ENCODE results near the gene TLNRD1.

TLNRD1 gene

DNA sequence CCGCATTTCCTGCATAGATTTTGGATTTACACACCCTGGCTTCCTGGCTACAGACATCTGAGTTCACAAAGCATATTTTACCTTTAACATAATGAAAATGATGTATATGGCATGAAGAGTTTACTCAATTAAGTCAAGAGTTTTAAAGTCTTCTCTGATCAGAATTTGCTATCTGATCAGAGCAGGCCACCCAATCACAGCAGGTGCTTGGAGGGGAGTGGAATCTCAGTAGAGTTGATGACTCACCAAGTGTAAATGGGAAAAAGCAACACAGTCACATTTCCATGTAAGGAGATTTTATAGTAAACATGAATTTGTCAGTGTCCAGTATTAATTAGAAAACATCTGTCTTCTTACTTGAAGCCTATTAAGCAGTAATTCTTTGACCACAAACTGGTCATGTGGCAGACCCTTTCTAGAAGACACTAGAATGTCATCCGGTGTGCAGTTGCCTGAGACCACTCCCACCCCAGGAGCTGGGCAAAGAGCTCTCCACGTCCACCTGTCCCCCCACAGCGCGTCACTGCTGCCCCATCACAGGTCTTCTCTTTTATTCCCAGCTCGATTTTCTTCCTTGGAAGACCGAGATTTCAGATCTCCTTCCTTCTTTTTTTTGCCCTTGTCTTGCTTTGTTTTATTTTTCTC is 21.9 kb upstream of the TLNRD1 start:
- no peak for DNase-seq (ENCODE audit: low read depth)

DNA sequence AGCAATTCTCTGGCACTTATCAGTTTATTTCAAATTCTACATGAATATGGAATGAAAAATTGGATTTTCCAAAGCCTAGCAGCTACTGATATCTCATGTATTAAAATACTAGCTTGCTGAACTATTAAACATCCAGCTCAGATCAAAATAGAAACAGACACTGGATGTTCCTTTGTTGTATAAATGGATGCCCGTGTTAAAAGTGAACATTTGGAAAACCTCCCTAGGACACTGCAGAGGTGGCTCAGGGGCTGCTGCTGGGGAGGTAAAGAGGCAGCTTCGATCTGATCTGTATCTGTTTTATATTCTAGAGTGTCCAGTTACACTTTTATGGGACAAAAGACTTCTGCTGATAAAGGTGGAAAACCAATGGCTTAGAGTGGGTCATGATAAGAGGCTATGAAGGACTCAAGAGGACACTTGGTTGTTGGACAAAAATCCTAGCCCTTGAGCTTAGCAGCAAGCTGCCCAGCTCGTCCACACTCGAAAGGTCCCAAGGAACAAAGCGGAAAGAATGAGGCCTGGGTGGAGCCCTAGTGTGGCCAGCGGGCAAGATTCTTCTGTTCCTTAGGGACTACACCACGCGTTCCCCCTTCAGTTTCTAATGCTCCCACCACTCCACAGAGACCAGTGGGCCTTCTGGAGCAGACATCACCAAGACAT is 21.1 kb upstream of the TLNRD1 start:
- no peak for DNase-seq (ENCODE audit: low read depth)

- no peak for DNase-seq (ENCODE audit: low read depth)
Measured at GRCh38 chr15:80982205-80982604, 18.5 kb upstream of the TLNRD1 start.

DNA sequence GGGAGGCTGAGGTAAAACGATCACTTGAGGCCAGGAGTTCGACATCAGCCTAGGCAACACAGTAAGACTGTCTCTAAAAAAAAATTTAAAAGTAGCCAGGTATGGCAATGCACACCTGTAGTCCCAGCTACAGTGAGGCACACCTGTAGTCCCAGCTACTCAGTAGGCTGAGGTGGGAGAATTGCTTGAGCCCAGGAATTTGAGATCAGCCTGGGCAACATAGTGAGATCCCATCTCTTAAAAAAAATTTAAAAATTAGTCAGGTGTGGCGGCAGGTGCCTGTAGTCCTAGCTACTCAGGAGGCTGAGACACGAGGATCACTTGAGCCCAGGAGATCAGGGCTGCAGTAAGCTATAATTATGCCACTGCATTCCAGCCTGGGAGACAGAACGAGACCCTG is 17.9 kb upstream of the TLNRD1 start:
- DNase-seq (ENCODE audit: low read depth) = no peak

DNA sequence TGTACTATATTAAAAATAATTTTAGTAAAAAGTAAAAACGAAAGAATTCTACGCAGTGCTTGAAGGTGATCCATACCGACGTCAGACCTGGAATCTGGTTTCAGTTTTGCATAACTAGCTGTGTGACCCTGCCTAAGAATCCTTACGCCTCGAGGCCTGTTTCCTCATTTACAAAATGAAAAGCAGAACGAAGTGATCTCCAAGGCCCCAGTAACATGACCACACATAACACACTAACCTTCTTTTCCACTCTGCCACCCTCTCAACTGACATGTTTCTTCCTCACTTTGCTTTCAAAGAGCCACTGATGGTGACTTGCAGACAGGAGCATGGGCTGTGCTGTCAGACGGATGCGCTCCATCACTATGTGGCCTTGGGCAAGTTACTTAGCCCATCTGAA is 15.9 kb upstream of the TLNRD1 start:
- DNase-seq (ENCODE audit: low read depth) = no peak

GRCh38 chr15:80985981-80986380 is 14.7 kb upstream of the TLNRD1 start:
- no peak for DNase-seq (ENCODE audit: low read depth)

GRCh38 chr15:80986487-80986886 is 14.2 kb upstream of the TLNRD1 start:
- DNase-seq (ENCODE audit: low read depth) = no peak

GRCh38 chr15:80988148-80988796 is 12.5 kb upstream of the TLNRD1 start:
- DNase-seq (ENCODE audit: low read depth) = no peak

DNA sequence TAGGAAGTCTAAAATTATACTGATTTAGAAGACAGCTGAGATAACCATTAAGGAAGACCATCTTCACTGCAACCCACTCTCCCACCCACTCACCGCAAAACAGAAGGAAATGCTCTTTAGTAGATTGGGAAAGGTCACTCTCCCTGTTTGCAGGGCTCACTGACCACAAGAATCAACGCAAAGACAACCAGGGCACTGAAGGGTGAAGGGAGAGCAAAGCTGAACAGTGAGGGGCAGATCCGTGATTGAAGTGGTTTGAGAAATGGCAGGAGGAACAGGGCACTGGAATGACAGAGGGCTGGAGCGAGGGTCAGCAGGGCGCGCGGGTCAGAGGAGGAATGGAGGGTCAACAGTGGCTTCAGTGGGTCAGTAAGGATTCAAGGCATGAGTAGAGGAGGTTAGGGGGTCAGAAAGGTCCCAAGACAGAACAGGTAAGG is 11.6 kb upstream of the TLNRD1 start:
- DNase-seq (ENCODE audit: low read depth) = no peak

GRCh38 chr15:80989518-80990478 is 10.9 kb upstream of the TLNRD1 start, which contains the start of gene MESD:
TSS of gene MESD (minus strand) at chr15:80989819. CDS start at chr15:80989791, 28 bp downstream.
- peak; percentile 98 for DNase-seq (ENCODE audit: low read depth)

DNA sequence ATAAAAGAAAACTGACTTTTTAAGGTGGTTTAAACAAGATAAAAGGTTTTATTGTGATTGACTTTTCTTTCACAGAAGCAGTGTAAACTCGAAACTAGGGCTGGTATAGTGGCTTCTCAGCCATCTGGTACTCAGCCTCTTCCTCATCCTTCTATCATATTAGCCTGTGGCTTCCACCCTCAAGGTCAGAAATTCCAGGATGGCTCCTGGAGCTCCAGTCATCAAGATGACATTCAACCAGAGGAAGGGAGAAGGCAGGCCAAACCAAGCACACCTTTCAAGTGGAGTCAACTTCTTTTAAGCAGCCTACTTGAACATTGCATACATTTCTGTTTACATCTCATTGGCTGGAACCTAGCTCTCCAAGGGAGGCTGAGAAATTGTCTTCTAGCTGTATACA is 9.8 kb upstream of the TLNRD1 start:
- no peak for DNase-seq (ENCODE audit: low read depth)

GRCh38 chr15:80991421-80991820 is 9.3 kb upstream of the TLNRD1 start:
- DNase-seq (ENCODE audit: low read depth) = no peak

DNA sequence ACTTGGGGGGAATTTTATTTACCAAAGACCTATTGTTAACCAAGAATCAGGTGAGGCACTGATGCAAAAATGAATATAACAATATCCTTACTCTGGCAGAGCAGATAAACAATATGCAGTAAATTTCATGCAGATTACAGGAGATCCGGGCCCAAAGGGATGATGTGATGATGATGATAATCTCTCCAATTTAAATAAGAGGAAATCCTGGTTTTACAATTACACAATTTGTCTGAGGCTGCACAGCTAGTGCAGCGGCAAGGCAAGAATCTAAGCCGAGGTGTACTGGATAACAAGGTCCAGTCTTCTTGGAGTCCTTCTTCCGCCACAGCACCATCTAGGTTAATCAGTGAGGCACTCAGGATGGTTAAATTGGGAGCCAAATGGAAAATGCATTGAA is 8.7 kb upstream of the TLNRD1 start:
- no peak for DNase-seq (ENCODE audit: low read depth)

- DNase-seq (ENCODE audit: low read depth) = no peak
Measured at GRCh38 chr15:80992441-80992840, 8.3 kb upstream of the TLNRD1 start.

DNA sequence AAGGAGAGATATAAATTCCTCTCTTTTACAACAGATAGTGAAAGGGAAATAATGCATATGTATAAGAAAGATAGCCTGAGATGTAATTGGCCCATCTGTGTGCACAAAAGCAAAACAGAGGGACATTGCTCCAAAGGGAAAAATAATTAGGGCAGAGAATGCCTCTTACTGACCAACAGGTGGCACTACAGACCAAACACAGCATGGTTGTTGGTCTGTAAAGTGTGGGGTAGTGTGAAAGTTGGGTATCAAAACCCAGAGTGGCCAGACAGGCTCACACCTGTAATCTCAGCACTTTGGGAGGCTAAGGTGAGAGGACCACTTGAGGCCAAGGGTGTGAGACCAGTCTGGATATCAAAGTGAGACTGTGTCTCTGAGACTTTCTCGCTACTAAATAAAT is 4.5 kb upstream of the TLNRD1 start:
- DNase-seq (ENCODE audit: low read depth) = no peak

GRCh38 chr15:80997692-80998091 is 3.0 kb upstream of the TLNRD1 start:
- no peak for DNase-seq (ENCODE audit: low read depth)

- DNase-seq (ENCODE audit: low read depth) = no peak
Measured at GRCh38 chr15:80998251-80998650, 2.5 kb upstream of the TLNRD1 start.

- DNase-seq (ENCODE audit: low read depth) = peak; percentile 47
Measured at GRCh38 chr15:80999623-81000036, 1.1 kb upstream of the TLNRD1 start.

DNA sequence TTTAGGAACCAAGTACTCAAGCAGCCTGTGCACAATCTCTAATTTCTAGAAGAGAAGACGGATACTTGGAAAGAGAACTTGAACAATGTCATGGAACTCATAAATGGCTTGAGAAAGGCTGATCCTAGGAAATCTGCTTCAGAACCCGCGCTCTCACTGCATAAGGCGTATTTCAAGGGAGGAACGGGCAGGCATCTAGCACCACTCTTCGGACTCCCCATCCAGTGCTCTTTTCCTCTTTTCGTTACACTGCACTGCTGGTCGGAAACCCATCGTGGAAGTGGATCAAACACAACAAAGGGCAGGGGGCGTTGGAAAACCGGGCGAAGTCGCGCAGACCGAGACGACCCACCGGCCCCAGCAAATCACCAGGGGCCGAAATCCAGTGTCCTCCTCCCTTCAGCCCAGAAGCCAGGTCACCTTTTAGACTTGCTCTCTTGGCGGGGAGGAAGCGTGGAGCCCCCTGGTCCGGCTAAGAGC is 539 bp upstream of the TLNRD1 start:
- no peak for DNase-seq (ENCODE audit: low read depth)

DNA sequence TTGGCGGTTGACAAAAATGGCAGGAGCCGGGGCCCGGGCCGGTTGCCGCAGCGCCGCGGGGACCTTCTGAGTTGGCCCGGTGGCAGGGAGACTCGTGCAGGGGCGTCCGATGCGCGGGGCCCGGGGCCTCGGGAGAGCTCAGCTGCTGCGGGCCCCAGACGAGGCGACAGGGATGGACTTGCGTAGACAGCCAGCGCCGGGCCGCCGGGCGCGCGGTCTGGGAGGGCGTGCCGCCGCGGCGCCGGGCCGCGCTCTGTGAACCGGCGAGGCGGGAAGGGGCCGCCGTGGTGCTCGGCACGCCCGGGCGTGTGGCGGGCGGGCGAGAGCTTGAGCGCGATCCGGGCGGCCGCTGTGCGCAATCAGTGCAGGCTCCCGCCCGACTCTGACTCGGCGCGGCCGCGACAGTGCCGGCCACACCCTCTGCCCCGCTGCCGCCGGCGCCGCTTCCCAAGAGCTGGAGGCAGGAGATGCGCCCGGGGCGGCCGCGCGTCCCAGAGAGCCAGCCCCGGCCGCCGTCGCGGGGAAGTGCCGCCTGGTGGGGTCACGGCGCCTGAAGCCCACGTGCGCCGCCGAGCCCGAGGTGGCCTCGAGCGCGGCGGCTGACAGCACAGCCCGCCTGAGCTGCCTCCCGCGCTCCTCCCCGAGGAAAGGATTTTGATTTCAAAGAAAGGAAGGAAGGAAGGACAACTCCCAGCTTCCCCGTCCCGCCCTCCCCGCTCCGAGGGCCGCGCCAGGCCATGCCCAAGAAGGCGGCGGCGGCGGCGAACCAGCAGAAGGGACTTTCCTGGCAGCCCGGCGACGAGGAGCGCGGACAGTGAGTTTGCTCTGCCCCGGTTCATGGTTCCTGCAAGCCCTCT is 657 bp downstream of the TLNRD1 start:
- peak; percentile 20 for DNase-seq (ENCODE audit: low read depth)

GRCh38 chr15:81002009-81002330 is 1.2 kb downstream of the TLNRD1 start:
- DNase-seq (ENCODE audit: low read depth) = no peak
